HL-60 (cell line): ENCODE results near the gene OR6K3.

Experiments
- GABPA ChIP-seq: IDR thresholded peaks from 2 replicates; pipeline ENCODE4 v1.6.1; 2012; ENCODE audit warnings: low read depth
- POLR2AphosphoS5 ChIP-seq: IDR thresholded peaks from 2 replicates; pipeline ENCODE4 v1.6.1; 2012; ENCODE audit warnings: low read depth
- TF ChIP-seq, protein P1 (sequence below): IDR thresholded peaks from one replicate; pipeline ENCODE4 v1.5.1; 2011; ENCODE audit warnings: low read length, control low read depth, inconsistent platforms; ENCODE audit not compliant: insufficient read depth
- TF ChIP-seq, protein P2 (sequence below): IDR thresholded peaks from 2 replicates; pipeline ENCODE4 v1.6.1; 2012; ENCODE audit warnings: low read depth; ENCODE audit not compliant: insufficient replicate concordance

DNA sequence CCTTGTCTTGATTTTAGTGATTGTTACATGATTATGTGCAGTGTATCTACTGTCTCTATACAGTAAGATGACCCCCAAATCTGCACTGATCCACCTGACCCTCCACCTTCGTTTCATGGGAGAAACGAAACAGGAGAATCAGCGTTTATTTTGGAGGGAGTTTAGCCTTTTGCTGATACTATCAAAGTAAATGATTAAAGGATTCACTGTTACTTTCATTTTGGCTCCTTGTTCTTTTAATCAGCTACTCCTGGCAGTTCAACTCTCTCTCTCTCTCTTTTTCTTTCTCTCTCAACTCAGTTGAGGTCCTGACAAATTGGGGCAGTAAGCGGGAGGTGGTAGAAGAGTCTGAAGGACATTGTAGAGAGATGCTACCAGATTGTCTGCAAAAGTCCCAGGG lies 9.9 kb upstream of the OR6K3 start:
- TF ChIP-seq, protein P1, sequence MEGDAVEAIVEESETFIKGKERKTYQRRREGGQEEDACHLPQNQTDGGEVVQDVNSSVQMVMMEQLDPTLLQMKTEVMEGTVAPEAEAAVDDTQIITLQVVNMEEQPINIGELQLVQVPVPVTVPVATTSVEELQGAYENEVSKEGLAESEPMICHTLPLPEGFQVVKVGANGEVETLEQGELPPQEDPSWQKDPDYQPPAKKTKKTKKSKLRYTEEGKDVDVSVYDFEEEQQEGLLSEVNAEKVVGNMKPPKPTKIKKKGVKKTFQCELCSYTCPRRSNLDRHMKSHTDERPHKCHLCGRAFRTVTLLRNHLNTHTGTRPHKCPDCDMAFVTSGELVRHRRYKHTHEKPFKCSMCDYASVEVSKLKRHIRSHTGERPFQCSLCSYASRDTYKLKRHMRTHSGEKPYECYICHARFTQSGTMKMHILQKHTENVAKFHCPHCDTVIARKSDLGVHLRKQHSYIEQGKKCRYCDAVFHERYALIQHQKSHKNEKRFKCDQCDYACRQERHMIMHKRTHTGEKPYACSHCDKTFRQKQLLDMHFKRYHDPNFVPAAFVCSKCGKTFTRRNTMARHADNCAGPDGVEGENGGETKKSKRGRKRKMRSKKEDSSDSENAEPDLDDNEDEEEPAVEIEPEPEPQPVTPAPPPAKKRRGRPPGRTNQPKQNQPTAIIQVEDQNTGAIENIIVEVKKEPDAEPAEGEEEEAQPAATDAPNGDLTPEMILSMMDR: no peak
- TF ChIP-seq, protein P2, sequence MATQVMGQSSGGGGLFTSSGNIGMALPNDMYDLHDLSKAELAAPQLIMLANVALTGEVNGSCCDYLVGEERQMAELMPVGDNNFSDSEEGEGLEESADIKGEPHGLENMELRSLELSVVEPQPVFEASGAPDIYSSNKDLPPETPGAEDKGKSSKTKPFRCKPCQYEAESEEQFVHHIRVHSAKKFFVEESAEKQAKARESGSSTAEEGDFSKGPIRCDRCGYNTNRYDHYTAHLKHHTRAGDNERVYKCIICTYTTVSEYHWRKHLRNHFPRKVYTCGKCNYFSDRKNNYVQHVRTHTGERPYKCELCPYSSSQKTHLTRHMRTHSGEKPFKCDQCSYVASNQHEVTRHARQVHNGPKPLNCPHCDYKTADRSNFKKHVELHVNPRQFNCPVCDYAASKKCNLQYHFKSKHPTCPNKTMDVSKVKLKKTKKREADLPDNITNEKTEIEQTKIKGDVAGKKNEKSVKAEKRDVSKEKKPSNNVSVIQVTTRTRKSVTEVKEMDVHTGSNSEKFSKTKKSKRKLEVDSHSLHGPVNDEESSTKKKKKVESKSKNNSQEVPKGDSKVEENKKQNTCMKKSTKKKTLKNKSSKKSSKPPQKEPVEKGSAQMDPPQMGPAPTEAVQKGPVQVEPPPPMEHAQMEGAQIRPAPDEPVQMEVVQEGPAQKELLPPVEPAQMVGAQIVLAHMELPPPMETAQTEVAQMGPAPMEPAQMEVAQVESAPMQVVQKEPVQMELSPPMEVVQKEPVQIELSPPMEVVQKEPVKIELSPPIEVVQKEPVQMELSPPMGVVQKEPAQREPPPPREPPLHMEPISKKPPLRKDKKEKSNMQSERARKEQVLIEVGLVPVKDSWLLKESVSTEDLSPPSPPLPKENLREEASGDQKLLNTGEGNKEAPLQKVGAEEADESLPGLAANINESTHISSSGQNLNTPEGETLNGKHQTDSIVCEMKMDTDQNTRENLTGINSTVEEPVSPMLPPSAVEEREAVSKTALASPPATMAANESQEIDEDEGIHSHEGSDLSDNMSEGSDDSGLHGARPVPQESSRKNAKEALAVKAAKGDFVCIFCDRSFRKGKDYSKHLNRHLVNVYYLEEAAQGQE: no peak
- TF ChIP-seq POLR2AphosphoS5: no peak
- no peak for TF ChIP-seq GABPA
